Measurements from ENCODE around the gene SESTD1.

The SESTD1 gene

DNA sequence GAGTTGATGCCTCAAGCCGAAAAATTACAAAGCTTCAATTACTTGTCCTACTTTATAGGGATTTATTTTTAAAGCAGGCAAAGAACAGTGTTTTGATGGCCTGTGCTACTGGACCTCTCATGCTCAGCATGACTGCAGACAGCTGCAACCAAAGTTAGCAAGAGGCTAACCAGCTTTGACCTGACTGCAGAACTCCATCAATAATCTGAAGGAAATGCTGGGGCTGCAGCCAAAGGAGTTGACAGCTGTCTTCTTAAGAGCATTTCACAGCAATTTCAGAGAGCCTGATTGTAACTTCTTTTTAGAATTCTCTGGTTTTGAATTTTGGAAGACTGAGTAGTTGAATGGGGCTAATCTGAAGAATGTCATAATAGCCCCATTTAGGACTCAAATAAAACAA, 46.5 kb upstream of the SESTD1 start:
- no peak for ATAC-seq
- TF ChIP-seq GLIS3 (CRISPR knock-in tag; IDR thresholded peaks at IDR 0.05) (no peak), PPARA (CRISPR knock-in tag; IDR thresholded peaks at IDR 0.05; ENCODE audit: borderline replicate concordance) (no peak), TCF4 (CRISPR knock-in tag; IDR thresholded peaks at IDR 0.05; ENCODE audit: borderline replicate concordance) (no peak), ZC3H10 (CRISPR knock-in tag; IDR thresholded peaks at IDR 0.05) (no peak), ZNF70 (CRISPR knock-in tag; IDR thresholded peaks at IDR 0.05) (no peak)
- TF ChIP-seq, protein P1, sequence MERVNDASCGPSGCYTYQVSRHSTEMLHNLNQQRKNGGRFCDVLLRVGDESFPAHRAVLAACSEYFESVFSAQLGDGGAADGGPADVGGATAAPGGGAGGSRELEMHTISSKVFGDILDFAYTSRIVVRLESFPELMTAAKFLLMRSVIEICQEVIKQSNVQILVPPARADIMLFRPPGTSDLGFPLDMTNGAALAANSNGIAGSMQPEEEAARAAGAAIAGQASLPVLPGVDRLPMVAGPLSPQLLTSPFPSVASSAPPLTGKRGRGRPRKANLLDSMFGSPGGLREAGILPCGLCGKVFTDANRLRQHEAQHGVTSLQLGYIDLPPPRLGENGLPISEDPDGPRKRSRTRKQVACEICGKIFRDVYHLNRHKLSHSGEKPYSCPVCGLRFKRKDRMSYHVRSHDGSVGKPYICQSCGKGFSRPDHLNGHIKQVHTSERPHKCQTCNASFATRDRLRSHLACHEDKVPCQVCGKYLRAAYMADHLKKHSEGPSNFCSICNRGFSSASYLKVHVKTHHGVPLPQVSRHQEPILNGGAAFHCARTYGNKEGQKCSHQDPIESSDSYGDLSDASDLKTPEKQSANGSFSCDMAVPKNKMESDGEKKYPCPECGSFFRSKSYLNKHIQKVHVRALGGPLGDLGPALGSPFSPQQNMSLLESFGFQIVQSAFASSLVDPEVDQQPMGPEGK (CRISPR knock-in tag; IDR thresholded peaks at IDR 0.05; ENCODE audit: borderline replicate concordance), result no peak
- TF ChIP-seq, protein P2, sequence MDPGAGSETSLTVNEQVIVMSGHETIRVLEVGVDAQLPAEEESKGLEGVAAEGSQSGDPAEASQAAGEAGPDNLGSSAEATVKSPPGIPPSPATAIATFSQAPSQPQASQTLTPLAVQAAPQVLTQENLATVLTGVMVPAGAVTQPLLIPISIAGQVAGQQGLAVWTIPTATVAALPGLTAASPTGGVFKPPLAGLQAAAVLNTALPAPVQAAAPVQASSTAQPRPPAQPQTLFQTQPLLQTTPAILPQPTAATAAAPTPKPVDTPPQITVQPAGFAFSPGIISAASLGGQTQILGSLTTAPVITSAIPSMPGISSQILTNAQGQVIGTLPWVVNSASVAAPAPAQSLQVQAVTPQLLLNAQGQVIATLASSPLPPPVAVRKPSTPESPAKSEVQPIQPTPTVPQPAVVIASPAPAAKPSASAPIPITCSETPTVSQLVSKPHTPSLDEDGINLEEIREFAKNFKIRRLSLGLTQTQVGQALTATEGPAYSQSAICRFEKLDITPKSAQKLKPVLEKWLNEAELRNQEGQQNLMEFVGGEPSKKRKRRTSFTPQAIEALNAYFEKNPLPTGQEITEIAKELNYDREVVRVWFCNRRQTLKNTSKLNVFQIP (CRISPR knock-in tag; IDR thresholded peaks at IDR 0.05; ENCODE audit: borderline replicate concordance, low read depth), result no peak
- TF ChIP-seq, protein P3, sequence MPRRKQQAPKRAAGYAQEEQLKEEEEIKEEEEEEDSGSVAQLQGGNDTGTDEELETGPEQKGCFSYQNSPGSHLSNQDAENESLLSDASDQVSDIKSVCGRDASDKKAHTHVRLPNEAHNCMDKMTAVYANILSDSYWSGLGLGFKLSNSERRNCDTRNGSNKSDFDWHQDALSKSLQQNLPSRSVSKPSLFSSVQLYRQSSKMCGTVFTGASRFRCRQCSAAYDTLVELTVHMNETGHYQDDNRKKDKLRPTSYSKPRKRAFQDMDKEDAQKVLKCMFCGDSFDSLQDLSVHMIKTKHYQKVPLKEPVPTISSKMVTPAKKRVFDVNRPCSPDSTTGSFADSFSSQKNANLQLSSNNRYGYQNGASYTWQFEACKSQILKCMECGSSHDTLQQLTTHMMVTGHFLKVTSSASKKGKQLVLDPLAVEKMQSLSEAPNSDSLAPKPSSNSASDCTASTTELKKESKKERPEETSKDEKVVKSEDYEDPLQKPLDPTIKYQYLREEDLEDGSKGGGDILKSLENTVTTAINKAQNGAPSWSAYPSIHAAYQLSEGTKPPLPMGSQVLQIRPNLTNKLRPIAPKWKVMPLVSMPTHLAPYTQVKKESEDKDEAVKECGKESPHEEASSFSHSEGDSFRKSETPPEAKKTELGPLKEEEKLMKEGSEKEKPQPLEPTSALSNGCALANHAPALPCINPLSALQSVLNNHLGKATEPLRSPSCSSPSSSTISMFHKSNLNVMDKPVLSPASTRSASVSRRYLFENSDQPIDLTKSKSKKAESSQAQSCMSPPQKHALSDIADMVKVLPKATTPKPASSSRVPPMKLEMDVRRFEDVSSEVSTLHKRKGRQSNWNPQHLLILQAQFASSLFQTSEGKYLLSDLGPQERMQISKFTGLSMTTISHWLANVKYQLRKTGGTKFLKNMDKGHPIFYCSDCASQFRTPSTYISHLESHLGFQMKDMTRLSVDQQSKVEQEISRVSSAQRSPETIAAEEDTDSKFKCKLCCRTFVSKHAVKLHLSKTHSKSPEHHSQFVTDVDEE (CRISPR knock-in tag; IDR thresholded peaks at IDR 0.05), result no peak

DNA sequence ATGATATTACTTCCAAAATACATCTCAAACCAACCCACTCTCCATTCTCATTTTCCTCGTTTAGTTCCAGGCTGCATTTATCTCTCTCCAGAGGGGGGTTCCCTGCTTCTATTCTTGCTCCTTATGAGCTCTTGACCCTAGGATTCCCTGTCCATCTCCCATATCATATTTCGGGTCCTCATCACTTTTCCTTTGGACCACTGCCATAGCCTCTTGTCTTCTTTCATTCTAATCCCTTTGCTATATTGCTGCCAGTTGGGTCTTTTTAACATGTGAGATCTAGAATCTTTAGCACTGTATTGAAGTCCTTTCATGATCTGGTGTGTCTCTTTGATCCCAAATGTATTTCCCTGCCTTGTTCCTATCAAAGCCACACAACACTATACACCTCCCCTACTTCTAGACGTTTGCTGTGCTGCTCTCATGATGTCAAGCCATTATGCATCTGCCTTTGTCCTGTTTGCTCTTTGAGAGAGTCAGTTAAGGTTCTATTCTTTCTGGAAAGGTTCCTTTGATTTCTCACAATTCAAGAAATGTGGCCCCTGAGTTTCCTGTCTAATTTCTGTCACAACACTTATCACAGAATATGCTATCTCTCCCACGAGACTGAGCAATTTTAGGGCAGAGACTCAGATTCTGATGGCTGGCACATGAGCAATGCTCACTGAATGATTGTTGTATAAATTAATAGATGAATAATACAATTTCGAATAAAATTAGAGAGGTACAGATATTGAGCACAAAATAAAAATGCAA, 43.2 kb upstream of the SESTD1 start:
- TF ChIP-seq, protein P1 (CRISPR knock-in tag; IDR thresholded peaks at IDR 0.05; ENCODE audit: borderline replicate concordance), result no peak
- no peak for TF ChIP-seq RARB (CRISPR knock-in tag; IDR thresholded peaks at IDR 0.05)
- TF ChIP-seq OSR1 (CRISPR knock-in tag; IDR thresholded peaks at IDR 0.05), result no peak
- no peak for TF ChIP-seq TOX (CRISPR knock-in tag; IDR thresholded peaks at IDR 0.05; ENCODE audit: borderline replicate concordance)
- TF ChIP-seq ZNF565 (CRISPR knock-in tag; conservative IDR thresholded peaks at IDR 0.05; ENCODE audit: low read depth), result no peak
- no peak for TF ChIP-seq ZFP3 (CRISPR knock-in tag; IDR thresholded peaks at IDR 0.05)
- no peak for TF ChIP-seq ESRRG (CRISPR knock-in tag; IDR thresholded peaks at IDR 0.05)
- TF ChIP-seq, protein P4, sequence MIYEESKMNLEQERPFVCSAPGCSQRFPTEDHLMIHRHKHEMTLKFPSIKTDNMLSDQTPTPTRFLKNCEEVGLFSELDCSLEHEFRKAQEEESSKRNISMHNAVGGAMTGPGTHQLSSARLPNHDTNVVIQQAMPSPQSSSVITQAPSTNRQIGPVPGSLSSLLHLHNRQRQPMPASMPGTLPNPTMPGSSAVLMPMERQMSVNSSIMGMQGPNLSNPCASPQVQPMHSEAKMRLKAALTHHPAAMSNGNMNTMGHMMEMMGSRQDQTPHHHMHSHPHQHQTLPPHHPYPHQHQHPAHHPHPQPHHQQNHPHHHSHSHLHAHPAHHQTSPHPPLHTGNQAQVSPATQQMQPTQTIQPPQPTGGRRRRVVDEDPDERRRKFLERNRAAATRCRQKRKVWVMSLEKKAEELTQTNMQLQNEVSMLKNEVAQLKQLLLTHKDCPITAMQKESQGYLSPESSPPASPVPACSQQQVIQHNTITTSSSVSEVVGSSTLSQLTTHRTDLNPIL (CRISPR knock-in tag; IDR thresholded peaks at IDR 0.05; ENCODE audit: low read depth), result no peak
- TF ChIP-seq ISL1 (CRISPR knock-in tag; IDR thresholded peaks at IDR 0.05), result no peak
- no peak for TF ChIP-seq BACH2 (CRISPR knock-in tag; IDR thresholded peaks at IDR 0.05; ENCODE audit: borderline replicate concordance)
- TF ChIP-seq SNAI2 (CRISPR knock-in tag; IDR thresholded peaks at IDR 0.05), result no peak
- TF ChIP-seq, protein P5, sequence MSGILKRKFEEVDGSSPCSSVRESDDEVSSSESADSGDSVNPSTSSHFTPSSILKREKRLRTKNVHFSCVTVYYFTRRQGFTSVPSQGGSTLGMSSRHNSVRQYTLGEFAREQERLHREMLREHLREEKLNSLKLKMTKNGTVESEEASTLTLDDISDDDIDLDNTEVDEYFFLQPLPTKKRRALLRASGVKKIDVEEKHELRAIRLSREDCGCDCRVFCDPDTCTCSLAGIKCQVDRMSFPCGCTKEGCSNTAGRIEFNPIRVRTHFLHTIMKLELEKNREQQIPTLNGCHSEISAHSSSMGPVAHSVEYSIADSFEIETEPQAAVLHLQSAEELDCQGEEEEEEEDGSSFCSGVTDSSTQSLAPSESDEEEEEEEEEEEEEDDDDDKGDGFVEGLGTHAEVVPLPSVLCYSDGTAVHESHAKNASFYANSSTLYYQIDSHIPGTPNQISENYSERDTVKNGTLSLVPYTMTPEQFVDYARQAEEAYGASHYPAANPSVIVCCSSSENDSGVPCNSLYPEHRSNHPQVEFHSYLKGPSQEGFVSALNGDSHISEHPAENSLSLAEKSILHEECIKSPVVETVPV (CRISPR knock-in tag; IDR thresholded peaks at IDR 0.05), result no peak
- no peak for ATAC-seq

All from SK-N-SH treated with all-trans-retinoic acid at 6 μM for 48 hours (cell line).